GM12872 (cell line): ENCODE results near the gene PPP1R1C.

Experiments used
- CTCF ChIP-seq: IDR thresholded peaks from 3 replicates; pipeline ENCODE4 v1.5.1; 2011; ENCODE audit warnings: low read depth, mild to moderate bottlenecking, low read length, moderate library complexity; ENCODE audit not compliant: insufficient read depth

Gene PPP1R1C

GRCh38 chr2:182023235-182023634 lies 37.6 kb downstream of the PPP1R1C start:
- no peak for TF ChIP-seq CTCF

GRCh38 chr2:182031956-182032355 lies 46.3 kb downstream of the PPP1R1C start:
- no peak for TF ChIP-seq CTCF

GRCh38 chr2:182033449-182033848 lies 47.8 kb downstream of the PPP1R1C start:
- no peak for TF ChIP-seq CTCF

- no peak for TF ChIP-seq CTCF
Measured at GRCh38 chr2:182038576-182038975, 52.9 kb downstream of the PPP1R1C start.

- no peak for TF ChIP-seq CTCF
Measured at GRCh38 chr2:182043021-182043420, 57.4 kb downstream of the PPP1R1C start.

- no peak for TF ChIP-seq CTCF
Measured at GRCh38 chr2:182043861-182044260, 58.2 kb downstream of the PPP1R1C start.

GRCh38 chr2:182047544-182047943 lies 61.9 kb downstream of the PPP1R1C start:
- no peak for TF ChIP-seq CTCF

- no peak for TF ChIP-seq CTCF
Measured at GRCh38 chr2:182048088-182048487, 62.4 kb downstream of the PPP1R1C start.
